Dendritic cell treated with granulocyte-macrophage colony-stimulating factor and Interleukin-4, amounts not matched to agents 40 ng/mL and 50 ng/mL, for 4 days (primary cell): Measurements from ENCODE around the gene LINC00237.

ENCODE experiments used
- H3K27ac Mint-ChIP-seq: one replicate; pipeline ENCODE4 v1.8.0; 2022; ENCODE audit warnings: mild to moderate bottlenecking, mixed read lengths
- H3K27me3 Mint-ChIP-seq: one replicate; pipeline ENCODE4 v1.8.0; 2022; ENCODE audit warnings: mild to moderate bottlenecking, mixed read lengths
- H3K36me3 Mint-ChIP-seq: one replicate; pipeline ENCODE4 v1.8.0; 2022; ENCODE audit warnings: low read depth, mixed read lengths
- H3K4me1 Mint-ChIP-seq: one replicate; pipeline ENCODE4 v1.8.0; 2022; ENCODE audit warnings: low read depth, mixed read lengths
- H3K4me3 Mint-ChIP-seq: one replicate; pipeline ENCODE4 v1.8.0; 2022; ENCODE audit warnings: mild to moderate bottlenecking, moderate library complexity, mixed read lengths
- H3K9me3 Mint-ChIP-seq: one replicate; pipeline ENCODE4 v1.8.0; 2022; ENCODE audit warnings: mixed read lengths
- intact Hi-C: fragments of 100-400 bp; cut with micrococcal nuclease; formaldehyde crosslinking; loops from one replicate; pipeline ENCODE4 v1.15.0; 2022

LINC00237 gene

DNA sequence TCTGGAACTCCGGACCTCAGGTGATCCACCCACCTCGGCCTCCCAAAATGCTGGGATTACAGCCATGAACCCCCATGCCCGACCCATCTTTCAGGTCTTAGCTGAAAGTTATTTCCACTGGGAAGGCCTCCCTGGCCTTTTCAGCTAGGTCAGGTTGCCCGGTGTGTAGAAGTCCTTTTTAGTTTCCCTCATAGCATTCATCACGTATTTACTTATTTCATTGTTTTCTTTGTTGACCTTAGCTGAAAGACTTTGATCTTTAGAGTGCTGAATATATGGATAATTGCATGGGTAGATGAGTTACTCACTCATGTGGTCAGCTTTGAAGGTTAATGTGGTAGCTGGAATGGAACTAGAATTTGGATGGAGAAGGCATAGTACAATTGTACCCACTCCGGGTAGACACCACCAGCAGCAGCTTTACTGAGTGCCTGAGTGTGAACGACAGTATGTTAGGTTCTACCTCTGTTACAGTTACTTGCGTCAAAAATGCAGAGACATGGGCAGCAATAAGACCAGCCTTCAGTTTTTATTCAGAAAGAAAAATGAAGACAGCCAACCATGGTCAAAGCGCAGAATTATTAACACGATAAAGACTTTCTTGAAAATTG lies 28.8 kb upstream of the LINC00237 start:
- Mint-ChIP-seq H3K9me3 (no peaks in the 10 kb centered on the region), H3K36me3 (peaks cover 43% of the 10 kb centered on the region), H3K27me3 (no peaks in the 10 kb centered on the region), H3K4me1 (no peaks in the 10 kb centered on the region), H3K4me3 (no peak overlapping the region), H3K27ac (no peak overlapping the region)
- intact Hi-C loops, result no loop called here

DNA sequence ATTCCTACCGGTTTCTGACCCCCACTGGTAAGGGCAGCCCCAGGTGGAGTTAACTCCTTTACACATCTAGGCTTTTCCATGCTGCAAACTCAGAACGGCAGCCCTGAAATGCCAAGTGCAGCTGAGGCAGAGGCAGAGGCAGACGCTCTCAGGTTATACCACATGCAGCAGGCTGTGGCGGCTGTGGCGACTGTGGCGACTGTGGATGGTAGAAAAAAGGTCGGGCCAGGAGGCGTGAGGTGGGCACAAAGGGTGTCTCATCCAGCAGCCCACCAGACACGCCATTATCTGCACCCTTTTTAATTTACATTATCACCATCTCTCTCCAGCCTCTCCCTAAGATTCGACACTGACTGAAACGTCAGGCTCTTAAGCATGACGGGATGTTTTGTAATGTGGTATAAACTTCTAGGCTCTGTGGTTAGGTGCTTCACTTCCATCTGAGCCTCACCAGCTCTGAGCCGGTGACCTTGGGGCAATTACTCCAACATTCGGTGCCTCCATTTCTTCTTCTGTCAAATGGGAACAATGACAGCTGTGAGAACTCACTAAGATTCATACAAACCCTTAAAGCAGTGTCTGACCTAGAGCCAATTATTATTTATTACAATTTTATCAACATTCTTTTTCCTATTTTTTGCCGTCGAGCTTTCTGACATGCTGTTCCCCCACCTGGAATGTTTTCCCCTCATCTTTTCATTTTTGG lies 27.9 kb upstream of the LINC00237 start:
- Mint-ChIP-seq H3K4me1 (no peaks in the 10 kb centered on the region), H3K9me3 (no peaks in the 10 kb centered on the region), H3K27me3 (no peaks in the 10 kb centered on the region), H3K4me3 (no peak overlapping the region), H3K36me3 (peaks cover 43% of the 10 kb centered on the region), H3K27ac (no peak overlapping the region)
- intact Hi-C loops, result no loop called here

DNA sequence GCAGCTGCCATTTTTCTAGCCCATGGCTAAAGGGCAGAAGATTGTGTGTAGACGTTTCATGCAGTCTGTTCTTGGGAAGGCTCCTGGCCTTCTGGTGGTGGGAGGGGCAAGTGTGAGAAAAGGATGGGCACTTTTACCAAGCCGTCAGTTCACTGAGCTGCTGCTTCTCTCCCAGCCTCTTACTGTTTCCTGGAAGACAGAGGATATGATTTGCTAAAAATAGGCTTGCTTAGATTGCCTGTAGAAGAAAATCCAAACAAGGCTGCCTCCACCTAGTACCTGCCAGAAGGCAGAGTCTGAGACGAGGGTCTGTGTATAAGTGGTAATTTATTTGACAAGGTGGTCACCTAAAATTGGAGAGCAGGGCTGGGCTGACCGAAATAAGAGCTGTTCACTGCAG lies 27.2 kb upstream of the LINC00237 start:
- Mint-ChIP-seq H3K27me3 (no peaks in the 10 kb centered on the region), H3K27ac (no peak overlapping the region), H3K4me1 (no peaks in the 10 kb centered on the region), H3K36me3 (peaks cover 43% of the 10 kb centered on the region), H3K9me3 (no peaks in the 10 kb centered on the region), H3K4me3 (no peak overlapping the region)
- intact Hi-C loops, result no loop called here

DNA sequence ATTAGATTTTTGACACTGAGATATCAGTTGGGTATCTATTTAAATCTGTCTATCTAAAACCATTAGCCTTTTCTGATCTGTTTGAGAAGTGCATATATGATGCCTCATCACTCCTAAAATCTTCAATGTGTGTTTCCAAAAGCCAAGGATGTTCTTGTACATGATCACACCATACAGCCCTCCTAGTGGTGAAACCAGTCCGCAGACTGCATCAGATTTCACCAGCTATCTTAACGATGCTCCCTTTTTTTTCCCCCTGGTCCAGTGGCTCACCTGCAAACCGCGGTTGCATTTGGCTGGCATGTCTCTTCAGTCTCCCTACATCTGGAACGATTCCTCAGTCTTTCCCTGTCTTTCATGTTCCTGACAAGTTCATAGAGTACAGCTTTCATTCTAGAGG lies 23.7 kb upstream of the LINC00237 start:
- no peaks in the 10 kb centered on the region for H3K9me3 Mint-ChIP-seq
- peaks cover 36% of the 10 kb centered on the region for H3K36me3 Mint-ChIP-seq
- H3K27ac Mint-ChIP-seq, result no peak overlapping the region
- H3K27me3 Mint-ChIP-seq, result no peaks in the 10 kb centered on the region
- intact Hi-C loops, result loop anchor here (10.0 kb wide), 3 partner anchors 175 to 435 kb away; partner anchors contain the start of gene XRN2
- H3K4me1 Mint-ChIP-seq, result peaks cover 20% of the 10 kb centered on the region
- no peak overlapping the region for H3K4me3 Mint-ChIP-seq

DNA sequence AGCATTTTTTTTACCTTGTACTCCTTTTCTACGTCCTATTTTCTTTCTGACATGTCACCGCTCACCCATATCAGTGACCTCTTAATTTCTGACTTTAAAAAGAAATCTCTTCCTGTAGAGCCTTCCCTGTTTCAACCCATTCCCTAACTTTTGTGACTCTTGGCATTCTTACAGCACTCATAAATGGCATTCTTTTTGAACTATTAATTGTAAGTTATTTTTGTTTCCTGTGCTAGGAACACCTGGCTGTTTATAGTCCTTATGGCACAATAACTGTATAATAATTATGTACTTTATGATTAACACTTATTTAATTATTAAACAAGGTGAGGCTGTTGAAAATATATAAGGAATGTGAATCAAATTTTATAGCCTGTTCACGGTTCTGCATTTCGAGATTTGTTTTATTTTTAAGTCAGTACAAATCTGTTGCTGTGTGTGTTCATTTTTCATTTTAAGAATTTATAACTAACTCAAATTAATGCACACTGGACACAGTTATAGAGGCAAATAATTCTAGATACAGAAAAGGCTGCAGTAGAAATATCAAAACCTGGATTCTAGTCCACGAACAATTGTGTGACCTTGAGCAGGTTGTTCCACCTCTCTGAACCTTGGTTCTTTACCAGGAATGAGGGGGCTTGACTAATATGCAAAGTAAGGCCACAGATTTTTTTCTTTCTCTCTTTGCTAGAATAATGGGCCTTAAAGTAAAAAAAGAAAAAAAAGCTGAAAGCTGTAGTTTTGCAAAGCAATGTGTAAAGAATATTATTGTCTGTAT lies 21.2 kb upstream of the LINC00237 start:
- no peak overlapping the region for H3K4me3 Mint-ChIP-seq
- H3K27ac Mint-ChIP-seq, result no peak overlapping the region
- peaks cover 6% of the 10 kb centered on the region for H3K27me3 Mint-ChIP-seq

DNA sequence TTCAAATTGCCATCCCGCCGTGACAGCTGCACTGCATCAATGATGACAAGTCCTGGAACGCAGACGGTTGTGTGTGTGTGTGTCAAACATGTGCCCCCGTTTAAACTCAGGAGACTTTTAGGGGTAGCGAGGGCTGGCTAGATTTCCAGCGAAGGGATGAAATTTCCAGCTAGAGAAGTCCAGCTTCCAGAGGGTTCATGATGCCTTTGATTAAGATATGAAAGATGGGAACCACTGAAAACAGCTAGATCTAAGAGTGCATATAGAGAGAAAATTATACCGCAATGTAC lies 20.4 kb upstream of the LINC00237 start:
- peaks cover 8% of the 10 kb centered on the region for H3K27me3 Mint-ChIP-seq
- H3K36me3 Mint-ChIP-seq, result peaks cover 16% of the 10 kb centered on the region
- peak overlapping the region; percentile 90 for H3K27ac Mint-ChIP-seq
- peak overlapping the region; percentile 93 for H3K4me3 Mint-ChIP-seq
- intact Hi-C loops, result loop anchor here (10.0 kb wide), 3 partner anchors 178 to 432 kb away; partner anchors contain the start of gene XRN2
- H3K4me1 Mint-ChIP-seq, result peaks cover 20% of the 10 kb centered on the region
- no peaks in the 10 kb centered on the region for H3K9me3 Mint-ChIP-seq

More for the DNA sequence above, 21.2 kb upstream of the LINC00237 start:
- H3K36me3 Mint-ChIP-seq, result peaks cover 24% of the 10 kb centered on the region
- peaks cover 20% of the 10 kb centered on the region for H3K4me1 Mint-ChIP-seq
- intact Hi-C loops, result loop anchor here (10.0 kb wide), 3 partner anchors 177 to 433 kb away; partner anchors contain the start of gene XRN2
- H3K9me3 Mint-ChIP-seq, result no peaks in the 10 kb centered on the region

DNA sequence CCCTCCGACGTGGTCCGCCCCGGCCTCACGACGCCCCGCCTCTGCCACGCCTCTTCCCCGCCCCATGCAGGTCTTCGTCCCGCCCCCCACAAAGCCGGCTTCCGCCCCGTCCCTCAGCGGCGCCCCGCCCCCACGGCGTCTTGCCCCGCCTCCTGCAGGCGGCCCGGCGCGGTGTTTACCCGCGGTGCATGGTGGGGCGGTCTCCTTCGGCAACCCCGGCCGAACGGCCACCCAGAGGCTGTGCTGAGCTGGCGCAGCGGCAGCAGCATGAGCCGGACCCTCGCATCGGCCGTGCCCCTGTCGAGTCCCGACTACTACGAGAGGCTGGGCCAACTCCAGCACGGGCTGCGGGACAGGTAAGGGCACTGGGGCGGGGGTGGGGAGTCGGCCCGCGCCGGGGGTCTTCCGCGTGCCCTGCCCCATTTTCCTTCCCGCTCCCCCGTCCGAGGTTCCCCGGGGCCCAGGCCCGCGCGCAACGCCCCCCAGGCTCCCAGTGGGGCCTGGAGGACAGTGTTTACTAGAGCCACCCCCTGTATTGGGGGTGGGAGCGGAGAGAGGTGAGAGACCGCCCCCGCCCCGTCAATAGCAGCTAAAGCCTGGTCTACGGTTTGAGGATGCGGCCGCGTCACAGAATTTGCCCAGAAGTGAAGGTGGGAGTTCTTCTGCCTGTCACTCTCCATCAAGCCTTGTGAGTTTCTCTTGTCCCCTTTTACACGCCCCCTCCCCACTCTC lies 19.9 kb upstream of the LINC00237 start, which contains the start of gene KIZ:
Gene KIZ (plus strand): TSS at position 234 of the 732 bp plus-strand sequence. CDS start 34 bp downstream, at position 268.
- peaks cover 20% of the 10 kb centered on the region for H3K4me1 Mint-ChIP-seq
- H3K4me3 Mint-ChIP-seq, result peak within 1 kb of the TSS; percentile 93
- peaks cover 14% of the 10 kb centered on the region for H3K36me3 Mint-ChIP-seq
- intact Hi-C loops, result loop anchor here (1.0 to 10.0 kb wide), 4 partner anchors 26 to 431 kb away; partner anchors contain the start of gene XRN2
- no peaks in the 10 kb centered on the region for H3K9me3 Mint-ChIP-seq
- H3K27ac Mint-ChIP-seq, result peak within 1 kb of the TSS; percentile 90
- peaks cover 8% of the 10 kb centered on the region for H3K27me3 Mint-ChIP-seq

DNA sequence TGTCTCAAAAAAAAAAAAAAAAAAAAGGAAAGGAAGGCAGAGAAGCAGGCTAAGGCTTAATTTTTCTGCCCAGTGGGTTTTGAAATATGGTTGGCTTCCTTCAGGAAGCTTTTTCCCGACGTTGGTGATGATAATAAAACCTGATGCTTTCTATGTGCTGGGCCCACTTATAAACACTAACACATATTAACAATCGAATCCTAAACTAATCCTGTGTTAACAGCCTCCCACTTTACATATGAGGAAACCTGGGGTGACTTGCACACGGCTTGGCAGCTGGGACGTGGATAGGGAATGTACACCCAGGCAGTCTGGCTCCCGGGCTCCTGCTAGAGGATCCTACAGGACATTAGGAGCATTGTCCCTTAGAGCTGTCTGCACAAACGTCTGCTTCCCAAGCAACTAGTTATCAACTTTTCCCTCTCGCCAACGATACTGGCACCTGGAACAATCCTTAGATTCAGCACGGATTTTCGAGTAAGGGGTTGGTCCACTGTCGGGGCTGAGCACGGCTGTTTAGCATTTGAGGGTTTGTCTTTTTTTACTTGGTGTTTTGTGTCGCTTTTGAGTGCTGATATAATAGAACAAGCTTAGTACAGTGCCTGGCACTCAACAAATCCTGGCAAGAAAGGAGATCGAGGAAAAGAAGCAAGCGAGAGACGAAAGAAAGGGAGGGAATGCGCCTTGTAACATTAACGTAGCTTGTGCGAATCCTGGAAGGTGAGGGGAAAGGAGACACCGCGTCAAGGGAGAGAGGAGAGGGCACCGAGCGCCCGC lies 19.1 kb upstream of the LINC00237 start:
- intact Hi-C loops, result loop anchor here (1.0 to 10.0 kb wide), 4 partner anchors 25 to 430 kb away; partner anchors contain the start of gene XRN2
- H3K27me3 Mint-ChIP-seq, result peaks cover 8% of the 10 kb centered on the region
- H3K27ac Mint-ChIP-seq, result peak overlapping the region; percentile 90
- peaks cover 20% of the 10 kb centered on the region for H3K4me1 Mint-ChIP-seq
- H3K36me3 Mint-ChIP-seq, result peaks cover 14% of the 10 kb centered on the region
- no peaks in the 10 kb centered on the region for H3K9me3 Mint-ChIP-seq
- H3K4me3 Mint-ChIP-seq, result peak overlapping the region; percentile 93

DNA sequence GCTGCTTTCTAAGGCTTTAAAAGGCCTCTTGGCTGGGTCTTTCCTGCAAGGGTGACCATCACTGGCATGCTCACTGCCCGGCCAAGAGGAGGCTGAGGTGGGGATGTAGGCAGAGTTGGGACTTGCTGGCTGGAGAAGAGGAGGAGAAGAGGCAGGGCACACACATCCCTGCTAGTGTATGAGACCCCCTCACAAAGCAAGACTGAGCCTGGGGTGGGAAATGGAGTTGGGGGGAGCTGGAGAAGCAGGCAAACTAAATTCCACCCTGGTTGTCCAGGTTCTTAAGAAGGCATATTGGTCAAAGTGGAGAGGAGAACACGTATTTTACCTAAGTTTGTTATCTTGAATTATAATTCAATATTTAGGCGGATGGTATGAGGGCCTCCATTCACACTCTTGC lies 18.0 kb upstream of the LINC00237 start:
- intact Hi-C loops, result loop anchor here (10.0 kb wide), 3 partner anchors 181 to 429 kb away; partner anchors contain the start of gene XRN2
- Mint-ChIP-seq H3K4me3 (no peak overlapping the region), H3K36me3 (peaks cover 14% of the 10 kb centered on the region), H3K27me3 (peaks cover 9% of the 10 kb centered on the region), H3K4me1 (peaks cover 20% of the 10 kb centered on the region), H3K9me3 (no peaks in the 10 kb centered on the region), H3K27ac (no peak overlapping the region)

DNA sequence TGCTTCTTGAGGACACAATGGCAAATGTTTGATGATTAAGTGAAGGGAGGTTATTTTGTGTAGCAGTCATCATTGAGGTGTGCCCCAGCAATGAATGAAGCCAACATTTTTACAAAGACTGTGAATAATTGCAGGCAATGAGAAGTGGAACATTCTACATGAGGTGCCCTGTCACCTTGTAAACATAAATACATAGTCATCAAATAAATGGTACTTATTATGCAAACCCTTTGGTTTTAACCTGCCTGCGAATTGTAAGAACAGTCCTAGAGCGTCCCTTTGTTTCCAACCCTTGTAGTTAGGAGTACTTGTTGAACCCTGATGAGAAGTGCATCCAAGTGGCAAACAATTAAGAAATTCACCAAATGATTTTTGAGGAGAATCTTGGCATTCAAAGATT lies 12.6 kb upstream of the LINC00237 start:
- no peak overlapping the region for H3K4me3 Mint-ChIP-seq

DNA sequence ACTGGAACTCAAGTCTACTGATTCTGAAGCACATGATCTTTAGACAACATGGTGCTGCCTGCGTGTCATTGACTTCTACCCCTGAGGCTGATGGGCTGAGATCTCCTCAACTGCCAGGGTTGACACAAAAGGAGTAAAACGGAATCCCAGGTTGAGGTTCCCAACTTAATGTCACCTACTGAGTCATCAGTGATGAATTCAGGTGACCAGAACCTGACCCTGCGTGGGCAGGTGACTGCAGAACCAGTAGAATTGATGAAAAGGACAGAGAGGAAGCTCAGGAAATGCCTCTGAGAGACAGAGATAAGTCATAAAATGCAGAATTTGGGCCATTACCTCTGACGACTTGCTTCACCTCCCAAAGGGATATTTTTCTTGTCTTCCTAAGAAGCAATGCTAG lies 12.0 kb upstream of the LINC00237 start:
- Mint-ChIP-seq H3K36me3 (no peaks in the 10 kb centered on the region), H3K4me1 (no peaks in the 10 kb centered on the region), H3K9me3 (no peaks in the 10 kb centered on the region), H3K27me3 (peaks cover 47% of the 10 kb centered on the region), H3K27ac (no peak overlapping the region), H3K4me3 (no peak overlapping the region)
- intact Hi-C loops, result no loop called here

More for the DNA sequence above, 12.6 kb upstream of the LINC00237 start:
- H3K9me3 Mint-ChIP-seq, result no peaks in the 10 kb centered on the region
- H3K4me1 Mint-ChIP-seq, result no peaks in the 10 kb centered on the region
- no peaks in the 10 kb centered on the region for H3K36me3 Mint-ChIP-seq
- intact Hi-C loops, result no loop called here
- no peak overlapping the region for H3K27ac Mint-ChIP-seq
- peaks cover 41% of the 10 kb centered on the region for H3K27me3 Mint-ChIP-seq

DNA sequence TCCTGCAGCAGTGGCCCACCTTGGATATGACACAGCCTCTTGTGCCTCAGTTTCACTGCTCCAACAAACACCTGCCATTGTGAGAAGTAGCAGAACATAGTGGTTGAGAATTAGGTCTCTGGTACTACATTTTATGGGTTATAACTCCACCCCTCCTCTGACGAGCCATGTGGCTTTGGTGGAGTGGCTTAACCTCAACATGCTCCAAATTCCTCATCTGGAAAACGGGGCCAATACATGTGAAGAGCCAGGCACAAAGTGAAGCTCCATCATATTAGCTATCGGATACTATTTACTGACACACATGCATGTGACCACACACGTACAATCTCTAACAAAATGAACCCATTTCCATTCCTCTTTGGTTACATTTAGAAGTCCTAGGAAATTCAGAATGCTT lies 11.4 kb upstream of the LINC00237 start:
- peaks cover 50% of the 10 kb centered on the region for H3K27me3 Mint-ChIP-seq

DNA sequence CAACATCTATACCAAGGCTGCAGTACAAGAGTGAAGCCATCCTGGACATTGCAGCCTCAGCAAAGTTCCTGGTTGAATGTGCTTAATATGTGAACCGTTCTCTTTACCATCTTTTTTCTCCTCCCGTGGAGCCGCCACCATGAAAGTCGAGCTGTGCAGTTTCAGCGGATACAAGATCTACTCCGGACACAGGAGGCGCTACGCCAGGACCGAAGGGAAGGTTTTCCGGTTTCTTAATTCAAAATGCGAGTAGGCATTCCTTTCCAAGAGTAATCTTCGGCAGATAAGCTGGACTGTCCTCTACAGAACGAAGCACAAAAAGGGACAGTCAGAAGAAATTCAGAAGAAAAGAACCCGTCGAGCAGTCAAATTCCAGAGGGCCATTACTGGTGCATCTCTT lies 8.4 kb upstream of the LINC00237 start:
- intact Hi-C loops, result no loop called here
- Mint-ChIP-seq H3K27me3 (peaks cover 70% of the 10 kb centered on the region), H3K9me3 (no peaks in the 10 kb centered on the region), H3K4me3 (no peak overlapping the region), H3K27ac (no peak overlapping the region), H3K4me1 (no peaks in the 10 kb centered on the region), H3K36me3 (no peaks in the 10 kb centered on the region)

More for the DNA sequence above, 11.4 kb upstream of the LINC00237 start:
- intact Hi-C loops, result no loop called here
- no peaks in the 10 kb centered on the region for H3K36me3 Mint-ChIP-seq
- no peak overlapping the region for H3K27ac Mint-ChIP-seq
- H3K4me1 Mint-ChIP-seq, result no peaks in the 10 kb centered on the region
- no peaks in the 10 kb centered on the region for H3K9me3 Mint-ChIP-seq
- no peak overlapping the region for H3K4me3 Mint-ChIP-seq
